Osteocyte (in vitro differentiated cells): Measurements from ENCODE around the gene MPRIP. TPM values are rescaled to one million over a fixed set of nuclear protein-coding genes. Genes with fewer than 3 reads are reported as not detected.
"Not testable (repeated sequence)": the region's sequence is repeated elsewhere in the genome, so short reads cannot be mapped to it uniquely, and the experiment has no call there.

Experiments
- DNase-seq: peaks from one replicate; pipeline ENCODE4 v3.0.0; 2021; ENCODE audit warnings: mixed read lengths; ENCODE audit not compliant: unreplicated experiment; ENCODE audit errors: extremely low spot score
- H3K27ac Mint-ChIP-seq: one replicate; pipeline ENCODE4 v1.8.0; 2021; ENCODE audit warnings: mild to moderate bottlenecking, mixed read lengths; ENCODE audit not compliant: unreplicated experiment
- H3K27me3 Mint-ChIP-seq: one replicate; pipeline ENCODE4 v1.8.0; 2021; ENCODE audit warnings: mixed read lengths; ENCODE audit not compliant: unreplicated experiment
- H3K36me3 Mint-ChIP-seq: one replicate; pipeline ENCODE4 v1.8.0; 2021; ENCODE audit warnings: mixed read lengths; ENCODE audit not compliant: unreplicated experiment
- H3K4me1 Mint-ChIP-seq: one replicate; pipeline ENCODE4 v1.8.0; 2021; ENCODE audit warnings: mixed read lengths; ENCODE audit not compliant: unreplicated experiment
- H3K4me3 Mint-ChIP-seq: one replicate; pipeline ENCODE4 v1.8.0; 2021; ENCODE audit warnings: mild to moderate bottlenecking, moderate library complexity, mixed read lengths; ENCODE audit not compliant: unreplicated experiment
- H3K9me3 Mint-ChIP-seq: one replicate; pipeline ENCODE4 v1.8.0; 2021; ENCODE audit warnings: mixed read lengths; ENCODE audit not compliant: unreplicated experiment
- CTCF ChIP-seq: fragments of 200-600 bp; sonication (generic); IDR thresholded peaks from 2 replicates; pipeline ENCODE4 v1.5.0; 2021; ENCODE audit warnings: antibody characterized with exemption, mild to moderate bottlenecking, moderate library complexity
- total RNA-seq: library from RNA; stranded (reverse); gene quantifications from 2 replicates; pipeline ENCODE4 v1.2.1, GENCODE V29; 2021

The MPRIP gene
- total RNA-seq, 1 donor from 2014 or later = 206 TPM

GRCh38 chr17:17134051-17134956 is 92.0 kb downstream of the MPRIP start:
- H3K9me3 Mint-ChIP-seq = no peaks in the 10 kb centered on the region
- DNase-seq = no peak
- H3K4me1 Mint-ChIP-seq = peaks cover 3% of the 10 kb centered on the region
- no peak for TF ChIP-seq CTCF
- no peaks in the 10 kb centered on the region for H3K27me3 Mint-ChIP-seq
- peaks cover 26% of the 10 kb centered on the region for H3K36me3 Mint-ChIP-seq
- H3K4me3 Mint-ChIP-seq = no peak overlapping the region
- H3K27ac Mint-ChIP-seq = no peak overlapping the region

GRCh38 chr17:17134957-17135333 is 92.7 kb downstream of the MPRIP start:
- H3K9me3 Mint-ChIP-seq = no peaks in the 10 kb centered on the region
- H3K4me1 Mint-ChIP-seq = peaks cover 3% of the 10 kb centered on the region
- DNase-seq = no peak
- no peak for TF ChIP-seq CTCF
- H3K27ac Mint-ChIP-seq = no peak overlapping the region
- no peak overlapping the region for H3K4me3 Mint-ChIP-seq
- H3K27me3 Mint-ChIP-seq = no peaks in the 10 kb centered on the region
- peaks cover 25% of the 10 kb centered on the region for H3K36me3 Mint-ChIP-seq

GRCh38 chr17:17136221-17136620 is 94.0 kb downstream of the MPRIP start:
- not testable (repeated sequence) for H3K4me3 Mint-ChIP-seq, H3K4me1 Mint-ChIP-seq, H3K27me3 Mint-ChIP-seq, DNase-seq, H3K27ac Mint-ChIP-seq, H3K9me3 Mint-ChIP-seq
- peaks cover 20% of the 10 kb centered on the region for H3K36me3 Mint-ChIP-seq

GRCh38 chr17:17137731-17138585 is 95.7 kb downstream of the MPRIP start:
- no peak overlapping the region for H3K27ac Mint-ChIP-seq
- TF ChIP-seq CTCF = no peak
- no peaks in the 10 kb centered on the region for H3K9me3 Mint-ChIP-seq
- DNase-seq = no peak
- no peak overlapping the region for H3K4me3 Mint-ChIP-seq
- peaks cover 27% of the 10 kb centered on the region for H3K36me3 Mint-ChIP-seq
- H3K27me3 Mint-ChIP-seq = no peaks in the 10 kb centered on the region
- H3K4me1 Mint-ChIP-seq = peaks cover 9% of the 10 kb centered on the region

GRCh38 chr17:17139972-17140589 is 97.8 kb downstream of the MPRIP start:
- peaks cover 30% of the 10 kb centered on the region for H3K36me3 Mint-ChIP-seq
- H3K27me3 Mint-ChIP-seq = no peaks in the 10 kb centered on the region
- H3K4me1 Mint-ChIP-seq = peaks cover 9% of the 10 kb centered on the region
- no peak for DNase-seq
- no peaks in the 10 kb centered on the region for H3K9me3 Mint-ChIP-seq
- H3K27ac Mint-ChIP-seq = no peak overlapping the region
- H3K4me3 Mint-ChIP-seq = no peak overlapping the region
- TF ChIP-seq CTCF = no peak
